ENCODE results near the gene SPON1. TPM values are rescaled to one million over a fixed set of nuclear protein-coding genes. Genes with fewer than 3 reads are reported as not detected.

SPON1 gene
- total and polyA plus RNA-seq, 2 experiments from 2014 or later: 2.4 to 5.4 TPM

GRCh38 chr11:13962198-13962561 is 343 bp upstream of the SPON1 start:
- WGBS, 2 experiments (ENCODE audit: low coverage in 1 of 2, low lambda C conversion rate in 2 of 2, missing lambda C conversion rate in 2 of 2): 44 to 47% methylated on average over 16 of the region's 16 CpGs
- no peaks in the 10 kb centered on the region for H3K9me2 ChIP-seq (ENCODE audit: insufficient read depth)
- H3K36me3 ChIP-seq (ENCODE audit: low read depth): no peaks in the 10 kb centered on the region
- peaks cover 79% of the 10 kb centered on the region for H3K27me3 ChIP-seq (replicated peaks; ENCODE audit: insufficient read depth)
- H3F3A ChIP-seq (ENCODE audit: insufficient read depth): no peaks in the 10 kb centered on the region
- DNase-seq: no peak
- peak overlapping the region; percentile 43; the same call in 1 of the 2 replicates for H2AFZ ChIP-seq
- TF ChIP-seq EZH2 (IDR thresholded peaks at IDR 0.05; ENCODE audit: insufficient read depth, poor library complexity, severe bottlenecking): peak; percentile 62
- no peak for TF ChIP-seq EZH2phosphoT487 (IDR thresholded peaks at IDR 0.05; ENCODE audit: insufficient read depth, low read depth)
- H3K79me2 ChIP-seq (ENCODE audit: insufficient read depth): no peaks in the 10 kb centered on the region
- no peaks in the 10 kb centered on the region for H3K4me1 ChIP-seq (ENCODE audit: insufficient read depth)
- H3K9me3 ChIP-seq (ENCODE audit: low read depth): no peaks in the 10 kb centered on the region
- peak overlapping the region; percentile 62 for H3K4me2 ChIP-seq (ENCODE audit: unreplicated experiment)
- 0 out of 2 replicates have a peak overlapping the region, but pooled peaks have one; percentile 34 for H3K4me3 ChIP-seq
- no peak overlapping the region for H3K9ac ChIP-seq
- in situ Hi-C loops (cut with MboI): loop anchor here (5.0 to 10.0 kb wide), 2 partner anchors 183 to 285 kb away; no protein-coding TSS in a partner anchor
- H4K20me1 ChIP-seq (ENCODE audit: insufficient read depth): no peaks in the 10 kb centered on the region
- H3K27ac ChIP-seq: no peak overlapping the region

DNA sequence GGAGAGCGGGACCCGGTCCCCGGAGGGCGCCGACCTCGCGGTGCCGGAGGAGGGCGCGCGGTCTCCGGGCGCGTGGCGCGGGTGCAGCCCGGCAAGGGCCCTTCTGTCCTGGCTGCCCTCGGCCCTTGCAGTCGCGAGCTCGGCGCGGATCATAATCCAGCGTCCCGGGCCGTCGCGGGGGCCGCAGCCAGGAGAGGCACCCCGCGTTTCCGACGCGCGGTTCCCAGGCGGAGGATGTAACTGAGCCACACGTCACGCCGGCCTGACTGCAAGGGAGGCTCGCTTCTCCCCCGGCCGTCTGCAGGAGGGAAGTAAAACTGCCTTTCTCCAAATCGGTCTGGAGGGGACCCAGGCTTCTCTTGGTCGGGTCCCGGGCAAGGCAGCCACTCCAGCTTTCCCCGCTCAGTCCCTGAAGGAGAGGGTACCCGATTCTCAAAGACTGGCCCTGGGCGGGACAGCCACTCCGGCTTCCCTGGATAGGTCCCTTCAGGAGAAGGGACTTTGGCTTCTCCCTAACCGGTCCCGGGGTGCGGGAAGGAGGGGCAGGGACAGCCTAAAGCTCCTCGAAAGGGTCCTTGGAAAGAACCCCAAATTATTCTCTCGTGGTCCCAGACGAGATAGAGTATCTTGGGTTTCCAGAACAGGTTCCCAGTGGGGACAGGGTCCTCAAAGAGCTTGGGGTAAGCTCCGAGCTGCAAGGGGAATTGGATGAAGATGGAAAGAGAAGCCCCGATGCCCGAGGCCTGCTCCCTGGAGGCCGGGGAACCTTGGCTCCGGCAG is 836 bp downstream of the SPON1 start:
- Histone ChIP-seq H4K20me1 (ENCODE audit: insufficient read depth) (no peaks in the 10 kb centered on the region), H3K4me3 (peak overlapping the region; percentile 34; the same call in 1 of the 2 replicates), H3F3A (ENCODE audit: insufficient read depth) (no peaks in the 10 kb centered on the region), H3K27me3 (replicated peaks; ENCODE audit: insufficient read depth) (peaks cover 76% of the 10 kb centered on the region), H3K9ac (no peak overlapping the region), H2AFZ (peak overlapping the region; percentile 43; the same call in 1 of the 2 replicates), H3K9me3 (ENCODE audit: low read depth) (no peaks in the 10 kb centered on the region), H3K4me1 (ENCODE audit: insufficient read depth) (no peaks in the 10 kb centered on the region), H3K36me3 (ENCODE audit: low read depth) (no peaks in the 10 kb centered on the region), H3K27ac (no peak overlapping the region), H3K4me2 (ENCODE audit: unreplicated experiment) (no peak overlapping the region), H3K9me2 (ENCODE audit: insufficient read depth) (no peaks in the 10 kb centered on the region), H3K79me2 (ENCODE audit: insufficient read depth) (no peaks in the 10 kb centered on the region)
- in situ Hi-C loops (cut with MboI): loop anchor here (5.0 to 10.0 kb wide), 2 partner anchors 181 to 284 kb away; no protein-coding TSS in a partner anchor
- WGBS, 2 experiments (ENCODE audit: low coverage in 1 of 2, low lambda C conversion rate in 2 of 2, missing lambda C conversion rate in 2 of 2): 2 to 3% methylated on average over 51 to 56 of the region's 60 CpGs
- TF ChIP-seq EZH2phosphoT487 (IDR thresholded peaks at IDR 0.05; ENCODE audit: insufficient read depth, low read depth): peak; percentile 56; the same call in 1 of the 2 replicates
- peak; percentile 94 for TF ChIP-seq EZH2 (IDR thresholded peaks at IDR 0.05; ENCODE audit: insufficient read depth, poor library complexity, severe bottlenecking)
- DNase-seq: peak; percentile 55

GRCh38 chr11:13963949-13964770 is 1.6 kb downstream of the SPON1 start:
- Histone ChIP-seq H3K27ac (no peak overlapping the region), H3K27me3 (replicated peaks; ENCODE audit: insufficient read depth) (peaks cover 69% of the 10 kb centered on the region), H4K20me1 (ENCODE audit: insufficient read depth) (no peaks in the 10 kb centered on the region), H3K9ac (no peak overlapping the region), H3K9me2 (ENCODE audit: insufficient read depth) (no peaks in the 10 kb centered on the region), H3K36me3 (ENCODE audit: low read depth) (no peaks in the 10 kb centered on the region), H3K4me3 (peak overlapping the region; percentile 52), H3F3A (ENCODE audit: insufficient read depth) (no peaks in the 10 kb centered on the region), H2AFZ (peak overlapping the region; percentile 54; the same call in 1 of the 2 replicates), H3K4me2 (ENCODE audit: unreplicated experiment) (peak overlapping the region; percentile 61), H3K9me3 (ENCODE audit: low read depth) (no peaks in the 10 kb centered on the region), H3K4me1 (ENCODE audit: insufficient read depth) (no peaks in the 10 kb centered on the region), H3K79me2 (ENCODE audit: insufficient read depth) (no peaks in the 10 kb centered on the region)
- 2 to 4% methylated on average over 62 of the region's 62 CpGs for WGBS, 2 experiments (ENCODE audit: low coverage in 1 of 2, low lambda C conversion rate in 2 of 2, missing lambda C conversion rate in 2 of 2)
- in situ Hi-C loops (cut with MboI): loop anchor here (5.0 to 10.0 kb wide), 2 partner anchors 181 to 283 kb away; no protein-coding TSS in a partner anchor
- TF ChIP-seq EZH2 (IDR thresholded peaks at IDR 0.05; ENCODE audit: insufficient read depth, poor library complexity, severe bottlenecking): no peak
- TF ChIP-seq EZH2phosphoT487 (IDR thresholded peaks at IDR 0.05; ENCODE audit: insufficient read depth, low read depth): no peak
- DNase-seq: peak; percentile 42

- Histone ChIP-seq H3K9me2 (ENCODE audit: insufficient read depth) (no peaks in the 10 kb centered on the region), H4K20me1 (ENCODE audit: insufficient read depth) (no peaks in the 10 kb centered on the region), H3F3A (ENCODE audit: insufficient read depth) (no peaks in the 10 kb centered on the region), H3K4me3 (peak overlapping the region; percentile 52), H3K79me2 (ENCODE audit: insufficient read depth) (no peaks in the 10 kb centered on the region), H3K9me3 (ENCODE audit: low read depth) (no peaks in the 10 kb centered on the region), H3K9ac (no peak overlapping the region), H3K4me2 (ENCODE audit: unreplicated experiment) (peak overlapping the region; percentile 61), H3K36me3 (ENCODE audit: low read depth) (no peaks in the 10 kb centered on the region), H3K27ac (no peak overlapping the region), H3K27me3 (replicated peaks; ENCODE audit: insufficient read depth) (peaks cover 66% of the 10 kb centered on the region), H3K4me1 (ENCODE audit: insufficient read depth) (no peaks in the 10 kb centered on the region), H2AFZ (peak overlapping the region; percentile 54; the same call in 1 of the 2 replicates)
- WGBS, 2 experiments (ENCODE audit: low coverage in 1 of 2, low lambda C conversion rate in 2 of 2, missing lambda C conversion rate in 2 of 2): 13 to 17% methylated on average over 7 of the region's 7 CpGs
- DNase-seq: no peak
- in situ Hi-C loops (cut with MboI): loop anchor here (5.0 to 10.0 kb wide), 2 partner anchors 180 to 283 kb away; no protein-coding TSS in a partner anchor
- TF ChIP-seq EZH2 (IDR thresholded peaks at IDR 0.05; ENCODE audit: insufficient read depth, poor library complexity, severe bottlenecking): no peak
- TF ChIP-seq EZH2phosphoT487 (IDR thresholded peaks at IDR 0.05; ENCODE audit: insufficient read depth, low read depth): 0 out of 2 replicates have a peak, but pooled peaks have one; percentile 54
These were observed 2.2 kb downstream of the SPON1 start for GRCh38 chr11:13964771-13965074.

Data from GM23248 (cell line).